HG02759 (cell line): ENCODE results near the gene ZBTB8OS.
"Not testable (repeated sequence)": the region's sequence is repeated elsewhere in the genome, so short reads cannot be mapped to it uniquely, and the experiment has no call there.

Source experiments
- ATAC-seq: cut with Tn5 transposase; IDR thresholded peaks from one replicate; pipeline ENCODE4 v1.9.1; 2021; ENCODE audit warnings: mild to moderate bottlenecking, moderate library complexity; ENCODE audit not compliant: unreplicated experiment

ZBTB8OS gene

DNA sequence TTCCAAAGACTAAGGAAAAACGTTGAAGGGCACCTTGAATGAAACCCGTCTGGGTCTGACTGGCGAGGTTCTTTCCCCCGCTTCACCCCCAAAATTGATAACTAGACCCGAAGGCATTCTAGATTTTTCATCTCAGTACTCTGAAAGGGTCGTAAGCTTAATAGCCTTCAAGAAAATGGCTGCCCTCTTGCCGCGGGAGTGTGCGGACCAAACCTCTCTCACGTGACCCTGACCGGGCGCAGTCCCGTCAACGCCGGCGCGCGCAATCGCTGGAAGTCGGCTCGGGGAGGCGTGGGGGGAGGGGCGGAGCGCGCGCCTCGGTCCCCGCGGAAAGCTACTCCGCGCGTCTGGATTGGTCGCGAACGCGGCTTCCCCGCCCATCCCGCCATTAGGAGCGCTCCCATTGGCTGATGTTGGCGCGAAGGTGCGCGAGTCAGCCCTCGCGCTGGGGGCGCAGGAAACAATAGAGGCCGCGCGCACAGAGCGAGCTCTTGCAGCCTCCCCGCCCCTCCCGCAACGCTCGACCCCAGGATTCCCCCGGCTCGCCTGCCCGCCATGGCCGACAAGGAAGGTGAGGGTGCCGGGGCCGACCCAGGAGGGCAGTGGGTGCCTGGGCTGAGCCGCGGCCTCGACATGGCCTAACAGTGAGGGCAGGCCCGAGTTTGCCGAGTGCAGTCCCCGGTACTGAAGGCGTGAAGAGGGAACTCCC, 556 bp upstream of the ZBTB8OS start, which contains the start of gene RBBP4:
Gene RBBP4, plus strand, starts transcription at position 457 of the 709 bp plus-strand sequence. Its CDS starts 99 bp downstream, at position 556.
- ATAC-seq: peak; percentile 88

DNA sequence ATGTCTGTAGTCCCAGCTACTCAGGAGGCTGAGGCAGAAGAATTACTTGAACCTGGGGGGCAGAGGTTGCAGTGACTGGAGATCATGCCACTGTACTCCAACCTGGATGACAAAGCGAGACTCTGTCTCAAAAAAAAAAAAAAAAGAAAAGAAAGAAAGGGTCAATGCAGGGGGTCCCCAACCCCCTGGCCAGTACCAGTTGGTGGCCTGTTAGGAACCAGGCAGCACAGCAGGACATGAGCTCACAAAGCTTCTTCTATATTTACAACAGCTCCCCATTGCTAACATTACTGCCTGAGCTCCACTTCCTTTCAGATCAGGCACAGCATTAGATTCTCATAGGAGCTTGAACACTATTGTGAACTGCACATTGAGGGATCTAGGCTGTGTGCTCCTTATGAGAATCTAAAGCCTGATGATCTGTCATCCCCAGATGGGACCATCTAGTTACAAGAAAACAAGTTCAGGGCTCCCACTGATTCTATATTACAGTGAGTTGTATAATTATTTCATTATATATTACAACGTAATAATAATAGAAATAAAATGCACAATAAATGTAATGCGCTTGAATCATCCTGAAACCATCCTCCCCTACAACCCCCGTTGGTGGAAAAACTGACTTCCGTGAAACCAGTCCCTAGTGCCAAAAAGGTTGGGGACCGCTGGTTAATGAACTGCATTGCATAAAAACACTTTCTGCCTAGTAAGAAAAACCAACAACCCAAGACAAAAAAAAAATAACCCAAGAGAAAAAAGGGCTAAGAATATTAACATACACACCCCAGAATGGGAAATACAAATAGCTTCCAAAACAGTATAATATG, 2.8 kb downstream of the ZBTB8OS start:
- ATAC-seq: no peak

DNA sequence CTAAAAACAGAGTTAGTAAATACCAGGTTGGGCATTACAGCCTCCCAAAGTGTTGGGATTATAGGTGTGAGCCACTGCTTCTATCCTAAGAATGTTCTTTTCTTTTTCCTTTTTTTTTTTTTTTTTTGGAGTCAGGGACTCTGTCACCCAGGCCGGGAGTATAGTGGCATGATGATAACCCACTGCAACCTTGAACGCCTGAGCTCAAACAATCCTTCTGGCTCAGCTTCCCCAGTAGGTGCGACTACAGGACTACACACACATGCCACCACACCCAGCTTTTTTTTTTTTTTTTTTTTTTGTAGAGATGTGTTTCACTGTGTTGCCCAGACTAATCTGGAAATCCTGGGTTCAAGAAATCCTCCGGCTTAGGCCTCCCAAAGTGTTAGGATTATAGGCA, 5.9 kb downstream of the ZBTB8OS start:
- ATAC-seq: no peak

DNA sequence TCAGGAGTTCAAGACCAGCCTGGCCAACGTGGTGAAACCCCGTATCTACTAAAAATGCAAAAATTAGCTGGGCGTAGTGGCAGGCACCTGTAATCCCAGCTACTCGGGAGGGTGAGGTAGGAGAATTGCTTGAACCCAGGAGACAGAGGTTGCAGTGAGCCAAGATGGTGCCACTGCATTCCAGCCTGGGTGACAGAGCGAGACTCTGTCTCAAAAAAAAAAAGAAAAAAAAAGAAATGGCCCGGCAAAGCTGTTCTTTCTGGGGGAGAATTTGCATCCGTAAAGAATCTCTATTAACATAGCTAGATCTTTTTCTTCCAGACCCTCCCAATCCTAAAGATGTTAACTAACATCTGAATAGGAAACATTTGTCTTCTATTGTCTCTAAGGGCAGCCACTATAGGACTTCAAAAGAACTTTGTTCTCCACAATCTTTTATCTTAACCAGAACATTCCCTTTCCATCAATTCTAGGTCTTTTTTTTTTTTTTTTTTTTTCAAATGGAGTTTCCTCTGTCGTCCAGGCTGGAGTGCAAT, 8.0 kb downstream of the ZBTB8OS start:
- ATAC-seq: not testable (repeated sequence)

DNA sequence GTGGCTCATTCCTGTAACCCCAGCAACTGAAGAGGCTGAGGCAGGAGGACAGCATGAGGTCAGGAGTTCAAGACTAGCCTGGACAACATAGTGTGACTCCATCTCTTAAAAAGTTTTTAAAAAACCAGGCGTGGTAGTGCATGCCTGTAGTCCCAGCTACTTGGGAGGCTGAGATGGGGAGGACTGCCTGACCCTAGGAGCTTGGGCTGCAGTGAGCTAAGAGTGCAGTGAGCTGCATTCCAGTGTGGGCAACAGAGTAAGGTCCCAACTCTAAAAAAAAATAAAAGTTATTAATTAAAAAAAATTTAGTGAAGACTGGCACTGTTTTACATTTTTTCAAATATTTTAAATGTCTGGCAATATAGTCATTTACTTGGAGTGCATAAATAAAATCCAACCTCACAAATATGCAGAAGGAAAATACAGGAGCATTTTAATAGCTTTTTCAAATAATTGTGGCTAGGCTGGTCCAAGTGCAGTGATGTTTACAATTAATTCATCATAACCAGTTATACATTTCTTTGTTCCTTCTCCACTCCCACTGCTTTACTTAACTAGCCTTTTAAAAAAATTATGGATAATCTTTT, 10.8 kb downstream of the ZBTB8OS start:
- ATAC-seq: no peak

DNA sequence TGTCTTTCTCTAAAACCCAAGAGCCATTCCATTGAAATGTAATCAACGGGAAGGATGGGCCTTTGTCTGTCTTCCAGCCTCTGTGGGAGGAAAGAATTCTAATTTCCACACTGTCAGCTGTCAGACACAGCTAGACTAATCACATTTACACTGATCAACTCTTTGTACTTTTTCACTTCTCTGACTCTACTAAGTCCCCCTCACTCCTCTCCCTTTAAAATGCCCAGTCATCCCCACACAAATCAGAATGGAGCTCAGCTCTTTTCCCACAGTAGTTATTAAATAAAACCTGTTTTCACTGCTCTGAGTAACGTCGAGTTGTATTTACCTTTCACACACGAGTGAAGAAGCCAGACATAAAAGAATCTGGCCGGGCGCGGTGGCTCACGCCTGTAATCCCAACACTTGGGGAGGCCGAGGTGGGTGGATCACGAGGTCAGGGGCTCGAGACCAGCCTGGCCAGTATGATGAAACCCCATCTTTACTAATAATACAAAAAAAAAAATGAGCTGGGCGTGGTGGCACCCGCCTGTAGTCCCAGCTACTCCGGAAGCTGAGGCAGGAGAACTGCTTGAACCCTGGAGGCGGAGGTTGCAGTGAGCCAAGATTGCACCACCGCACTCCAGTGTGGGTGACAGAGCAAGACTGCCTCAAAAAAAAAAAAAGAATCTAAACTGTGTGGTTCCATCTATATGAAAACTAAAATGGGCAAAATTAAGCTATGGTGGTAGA, 13.3 kb downstream of the ZBTB8OS start:
- no peak for ATAC-seq

- ATAC-seq: no peak
Measured at GRCh38 chr1:32635508-32636277, 14.7 kb downstream of the ZBTB8OS start.

GRCh38 chr1:32632829-32633228, 17.5 kb downstream of the ZBTB8OS start:
- no peak for ATAC-seq

- not testable (repeated sequence) for ATAC-seq
Measured at GRCh38 chr1:32630173-32630572, 20.2 kb downstream of the ZBTB8OS start.

DNA sequence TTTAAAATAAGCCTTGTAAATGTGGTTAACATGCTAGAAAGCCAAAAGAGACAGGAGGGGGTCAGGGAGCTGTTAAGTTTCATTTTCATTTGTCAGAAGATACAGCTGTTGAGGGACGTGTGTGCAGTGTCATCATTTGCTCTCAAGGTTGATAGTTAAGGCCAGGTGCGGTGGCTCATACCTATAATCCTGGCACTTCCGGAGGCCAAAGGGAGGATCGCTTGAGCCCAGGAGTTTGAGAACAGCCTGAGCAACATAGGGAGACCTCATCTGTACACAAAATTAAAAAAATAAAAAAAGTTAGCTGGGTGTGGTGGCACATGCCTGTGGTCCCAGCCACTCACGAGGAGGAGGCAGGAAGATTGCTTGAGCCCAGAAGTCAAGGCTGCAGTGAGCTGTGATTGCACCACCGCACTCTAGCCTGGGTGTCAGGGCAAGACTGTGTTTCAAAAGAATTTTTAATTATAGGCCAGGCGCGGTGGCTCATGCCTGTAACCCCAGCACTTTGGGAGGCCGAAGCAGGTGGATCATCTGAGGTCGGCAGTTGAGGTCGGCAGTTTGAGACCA, 22.7 kb downstream of the ZBTB8OS start:
- ATAC-seq: peak; percentile 61

DNA sequence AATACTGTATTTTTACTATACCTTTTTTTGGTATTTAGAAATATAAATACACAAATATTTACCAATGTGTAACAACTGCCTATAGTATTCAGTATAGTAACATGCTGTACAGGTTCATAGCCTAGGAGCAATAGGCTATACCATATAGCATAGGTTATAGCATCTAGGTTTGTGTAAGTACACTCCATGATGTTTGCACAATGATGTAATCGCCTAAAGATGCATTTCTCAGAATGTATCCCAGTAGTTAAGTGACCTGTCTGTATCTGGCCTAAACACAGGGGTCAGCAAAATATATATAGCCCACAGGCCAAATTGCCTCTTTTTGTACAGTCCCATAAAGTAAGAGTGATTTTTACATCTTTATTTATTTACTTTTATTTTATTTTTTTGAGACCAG, 24.2 kb downstream of the ZBTB8OS start:
- ATAC-seq: no peak

DNA sequence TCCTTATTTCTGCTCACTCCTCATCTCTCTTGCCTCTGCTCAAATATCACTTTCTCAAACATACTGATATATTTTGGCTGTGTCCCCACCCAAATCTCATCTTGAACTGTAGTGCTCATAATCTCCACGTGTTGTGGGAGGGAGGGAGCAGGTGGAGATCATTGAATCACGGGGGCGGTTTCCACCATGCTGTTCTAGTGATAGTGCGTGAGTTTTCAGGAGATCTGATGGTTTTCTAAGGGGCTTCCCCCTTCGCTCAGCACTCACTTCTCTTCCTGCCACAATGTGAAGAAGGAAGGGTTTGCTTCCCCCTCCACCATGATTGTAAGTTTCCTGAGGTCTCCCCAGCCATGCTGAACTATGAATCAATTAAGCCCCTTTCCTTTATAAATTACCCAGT, 26.6 kb downstream of the ZBTB8OS start:
- no peak for ATAC-seq

- peak; percentile 39 for ATAC-seq
Measured at GRCh38 chr1:32622806-32623681, 27.3 kb downstream of the ZBTB8OS start.

DNA sequence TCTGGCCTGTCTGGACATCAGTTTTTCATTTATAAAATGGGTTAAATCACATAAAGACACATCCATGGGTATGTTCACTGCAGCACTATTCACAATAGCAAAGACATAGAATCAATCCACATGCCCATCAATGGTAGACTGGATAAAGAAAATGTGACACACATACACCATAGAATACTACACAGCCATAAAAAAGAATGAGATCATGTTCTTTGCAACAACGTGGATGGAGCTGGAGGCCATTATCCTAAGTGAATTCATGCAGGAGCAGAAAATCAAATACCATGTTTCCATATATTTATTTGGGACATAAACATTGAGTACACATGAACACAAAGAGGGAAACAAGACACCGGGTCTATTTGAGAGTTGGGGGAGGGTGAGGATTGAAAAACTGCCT, 28.1 kb downstream of the ZBTB8OS start:
- no peak for ATAC-seq

GRCh38 chr1:32619701-32620485, 30.5 kb downstream of the ZBTB8OS start:
- peak; percentile 77 for ATAC-seq

GRCh38 chr1:32618673-32619221, 31.6 kb downstream of the ZBTB8OS start:
- ATAC-seq: no peak

DNA sequence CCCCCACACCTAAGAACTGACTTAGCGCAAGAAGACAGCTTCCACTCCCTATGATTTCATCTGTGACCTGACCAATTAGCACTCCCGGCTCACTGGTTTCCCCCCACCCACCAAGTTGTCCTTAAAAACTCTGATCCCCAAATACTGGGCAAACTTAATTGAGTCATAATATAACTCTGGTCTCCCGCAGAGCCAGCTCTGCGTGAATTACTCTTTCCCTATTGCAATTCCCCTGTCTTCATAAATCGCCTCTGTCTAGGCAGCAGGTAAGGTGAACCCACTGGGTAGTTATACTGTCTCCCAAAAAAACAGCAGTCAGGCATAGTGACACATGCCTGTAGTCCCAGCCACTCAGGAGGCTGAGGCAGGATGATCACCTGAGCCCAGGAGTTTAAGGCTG, 36.9 kb downstream of the ZBTB8OS start:
- no peak for ATAC-seq
